HCT116 (cell line): Measurements from ENCODE around the gene PAX2. TPM values are rescaled to one million over a fixed set of nuclear protein-coding genes. Genes with fewer than 3 reads are reported as not detected.

Experiments used
- ATAC-seq: fragments of 200-7000 bp; cut with Tn5 transposase; 2 replicates; pipeline ENCODE4 v1.9.1; 2020; ENCODE audit warnings: mild to moderate bottlenecking, moderate library complexity
- BruUV-seq: library from RNA; stranded (reverse); fragments of 400-500 nt; replicated peaks from 2 replicates; lab custom pipeline; 2021; lab: Mats Ljungman, UMichigan
- CTCF ChIA-PET: fragments of 300-600 bp; sonication (Branson Sonifier 250); formaldehyde crosslinking; loops from one replicate; lab custom pipeline; 2021; ENCODE audit warnings: antibody characterized with exemption; lab: Charles Lee
- POLR2A ChIA-PET: fragments of 300-600, 350-600 bp; sonication (Branson Sonifier 250); formaldehyde crosslinking; loops from one replicate; lab custom pipeline; 2021; ENCODE audit warnings: antibody characterized with exemption; lab: Charles Lee
- RAD21 ChIA-PET, 2 experiments: fragments of 300-600 bp; sonication (Branson Sonifier 250); formaldehyde crosslinking; loops; one replicate each; lab custom pipeline; 2023; ENCODE audit warnings: low total read pairs in 2 of 2; ENCODE audit not compliant: uncharacterized antibody in 2 of 2, unreplicated experiment in 2 of 2, low non-redundant PET in 1 of 2; lab: Charles Lee
- DNase-seq: peaks from one replicate; pipeline ENCODE4 v3.0.0-alpha.2; 2010; ENCODE audit warnings: low read depth, low spot score
- H2AFZ ChIP-seq: fragments of 200-600 bp; shearing (Covaris generic), sonication (generic); 2 replicates; pipeline ENCODE4 v1.6.1; 2017; ENCODE audit warnings: low read depth, mixed run types, mixed read lengths, antibody characterized with exemption, low read length; ENCODE audit not compliant: poor library complexity, severe bottlenecking
- H3K27ac ChIP-seq: 2 replicates; pipeline ENCODE4 v1.5.1; 2012; ENCODE audit warnings: low read depth, low read length
- H3K27me3 ChIP-seq: fragments of 200-600 bp; sonication (generic); 2 replicates; pipeline ENCODE4 v1.6.1; 2016; ENCODE audit warnings: mixed run types, low read length, mixed read lengths; ENCODE audit not compliant: insufficient read depth
- H3K36me3 ChIP-seq, 2 experiments: fragments of 200-500 bp in 1 of 2; fragments of 200-600 bp in 1 of 2; sonication (Bioruptor generic) in 1 of 2; sonication (generic) in 1 of 2; 2 replicates each; pipeline versions ENCODE4 v1.5.1 to v1.6.1; 2014 to 2016; ENCODE audit warnings: low read length in 2 of 2, inconsistent platforms in 1 of 2, mixed read lengths in 1 of 2, mixed run types in 1 of 2; ENCODE audit not compliant: insufficient read depth in 2 of 2, control insufficient read depth in 1 of 2
- H3K4me1 ChIP-seq, 2 experiments: fragments of 200-600 bp in 1 of 2; sonication (generic) in 1 of 2; 2 replicates each; pipeline versions ENCODE4 v1.5.1 to v1.6.1; 2012 to 2017; ENCODE audit warnings: low read length in 2 of 2, inconsistent platforms in 1 of 2, mild to moderate bottlenecking in 1 of 2, mixed read lengths in 1 of 2, mixed run types in 1 of 2, moderate library complexity in 1 of 2; ENCODE audit not compliant: insufficient read depth in 2 of 2, control insufficient read depth in 1 of 2
- H3K4me2 ChIP-seq: fragments of 200-600 bp; sonication (generic); 2 replicates; pipeline ENCODE4 v1.6.1; 2017; ENCODE audit warnings: mixed run types, low read length, mixed read lengths
- H3K4me3 ChIP-seq, 2 experiments: fragments of 200-600 bp in 1 of 2; sonication (generic) in 1 of 2; replicated peaks in 1 of 2; 2 replicates each; pipeline ENCODE4 v1.5.1; 2011 to 2016; ENCODE audit warnings: low read length in 2 of 2, control low read depth in 1 of 2, low read depth in 1 of 2, mild to moderate bottlenecking in 1 of 2, mixed read lengths in 1 of 2, mixed run types in 1 of 2
- H3K79me2 ChIP-seq: fragments of 200-600 bp; sonication (generic); 2 replicates; pipeline ENCODE4 v1.6.1; 2017; ENCODE audit warnings: mild to moderate bottlenecking, mixed run types, low read length, moderate library complexity, mixed read lengths; ENCODE audit not compliant: insufficient read depth
- H3K9ac ChIP-seq: fragments of 200-600 bp; sonication (generic); 2 replicates; pipeline ENCODE4 v1.6.1; 2016; ENCODE audit warnings: low read length, mixed read lengths
- H3K9me2 ChIP-seq: fragments of 200-600 bp; sonication (generic), shearing (Covaris generic); 2 replicates; pipeline ENCODE4 v1.6.1; 2017; ENCODE audit warnings: mixed run types, mild to moderate bottlenecking, moderate library complexity; ENCODE audit not compliant: insufficient read depth
- H3K9me3 ChIP-seq, 2 experiments: fragments of 200-500 bp in 1 of 2; fragments of 200-600 bp in 1 of 2; sonication (Bioruptor generic) in 1 of 2; sonication (generic) in 1 of 2; 2 replicates each; pipeline ENCODE4 v1.6.1; 2014 to 2017; ENCODE audit warnings: low read length in 2 of 2, mixed read lengths in 2 of 2, inconsistent platforms in 1 of 2, low read depth in 1 of 2, mild to moderate bottlenecking in 1 of 2, mixed run types in 1 of 2, moderate library complexity in 1 of 2; ENCODE audit not compliant: control insufficient read depth in 1 of 2, insufficient read depth in 1 of 2
- H4K20me1 ChIP-seq: fragments of 200-600 bp; sonication (generic), shearing (Covaris generic); 2 replicates; pipeline ENCODE4 v1.6.1; 2017; ENCODE audit warnings: mixed run types, mild to moderate bottlenecking, moderate library complexity; ENCODE audit not compliant: insufficient read depth
- EGR1 ChIP-seq: IDR thresholded peaks from 2 replicates; pipeline ENCODE4 v1.6.1; 2012; ENCODE audit warnings: low read depth
- ELF1 ChIP-seq: IDR thresholded peaks from 2 replicates; pipeline ENCODE4 v1.6.1; 2012; ENCODE audit warnings: low read depth, borderline replicate concordance
- EZH2 ChIP-seq: fragments of 200-600 bp; sonication (generic); IDR thresholded peaks from 2 replicates; pipeline ENCODE4 v1.6.1; 2017; ENCODE audit warnings: antibody characterized with exemption, mixed run types
- POLR2A ChIP-seq: IDR thresholded peaks from 2 replicates; pipeline ENCODE4 v1.7.0; 2011; ENCODE audit warnings: borderline replicate concordance; ENCODE audit not compliant: insufficient read depth, insufficient read length; ENCODE audit errors: extremely low read depth
- POLR2AphosphoS5 ChIP-seq: IDR thresholded peaks from 2 replicates; pipeline ENCODE4 v1.6.1; 2011; ENCODE audit warnings: mild to moderate bottlenecking, low read depth, low read length, moderate library complexity
- SP1 ChIP-seq: IDR thresholded peaks from 2 replicates; pipeline ENCODE4 v1.6.1; 2012; ENCODE audit warnings: low read depth
- SRF ChIP-seq: IDR thresholded peaks from 2 replicates; pipeline ENCODE4 v1.6.1; 2012; ENCODE audit warnings: low read depth
- TCF7L2 ChIP-seq: IDR thresholded peaks from 2 replicates; pipeline ENCODE4 v1.7.0; 2011; ENCODE audit warnings: borderline replicate concordance, inconsistent platforms; ENCODE audit not compliant: insufficient read depth, insufficient read length; ENCODE audit errors: extremely low read depth
- YY1 ChIP-seq: IDR thresholded peaks from 2 replicates; pipeline ENCODE4 v1.6.1; 2011; ENCODE audit warnings: low read length, low read depth, moderate library complexity, mild to moderate bottlenecking; ENCODE audit not compliant: insufficient replicate concordance; ENCODE audit errors: extremely low read depth
- ZFX ChIP-seq: fragments of 450-650 bp; IDR thresholded peaks from 2 replicates; pipeline ENCODE4 v1.6.1; 2017
- intact Hi-C: fragments of 100-400 bp; cut with micrococcal nuclease; formaldehyde crosslinking; loops from 2 replicates; pipeline ENCODE4 v1.10.0; 2022
- total RNA-seq: library from RNA; stranded (reverse); gene quantifications from one replicate; pipeline ENCODE4 v1.2.1, GENCODE V29; 2021; ENCODE audit not compliant: unreplicated experiment
- TF ChIP-seq, protein P1 (sequence below): IDR thresholded peaks from 2 replicates; pipeline ENCODE4 v1.6.1; 2012; ENCODE audit warnings: low read depth
- TF ChIP-seq, protein P2 (sequence below): IDR thresholded peaks from 2 replicates; pipeline ENCODE4 v1.6.1; 2011; ENCODE audit warnings: mild to moderate bottlenecking, low read length, moderate library complexity; ENCODE audit not compliant: insufficient replicate concordance; ENCODE audit errors: extremely low read depth
- TF ChIP-seq, protein P3 (sequence below): IDR thresholded peaks from 2 replicates; pipeline ENCODE4 v1.6.1; 2012

PAX2 gene
- total RNA-seq, 1 experiment from 2014 or later: 5.0 TPM

DNA sequence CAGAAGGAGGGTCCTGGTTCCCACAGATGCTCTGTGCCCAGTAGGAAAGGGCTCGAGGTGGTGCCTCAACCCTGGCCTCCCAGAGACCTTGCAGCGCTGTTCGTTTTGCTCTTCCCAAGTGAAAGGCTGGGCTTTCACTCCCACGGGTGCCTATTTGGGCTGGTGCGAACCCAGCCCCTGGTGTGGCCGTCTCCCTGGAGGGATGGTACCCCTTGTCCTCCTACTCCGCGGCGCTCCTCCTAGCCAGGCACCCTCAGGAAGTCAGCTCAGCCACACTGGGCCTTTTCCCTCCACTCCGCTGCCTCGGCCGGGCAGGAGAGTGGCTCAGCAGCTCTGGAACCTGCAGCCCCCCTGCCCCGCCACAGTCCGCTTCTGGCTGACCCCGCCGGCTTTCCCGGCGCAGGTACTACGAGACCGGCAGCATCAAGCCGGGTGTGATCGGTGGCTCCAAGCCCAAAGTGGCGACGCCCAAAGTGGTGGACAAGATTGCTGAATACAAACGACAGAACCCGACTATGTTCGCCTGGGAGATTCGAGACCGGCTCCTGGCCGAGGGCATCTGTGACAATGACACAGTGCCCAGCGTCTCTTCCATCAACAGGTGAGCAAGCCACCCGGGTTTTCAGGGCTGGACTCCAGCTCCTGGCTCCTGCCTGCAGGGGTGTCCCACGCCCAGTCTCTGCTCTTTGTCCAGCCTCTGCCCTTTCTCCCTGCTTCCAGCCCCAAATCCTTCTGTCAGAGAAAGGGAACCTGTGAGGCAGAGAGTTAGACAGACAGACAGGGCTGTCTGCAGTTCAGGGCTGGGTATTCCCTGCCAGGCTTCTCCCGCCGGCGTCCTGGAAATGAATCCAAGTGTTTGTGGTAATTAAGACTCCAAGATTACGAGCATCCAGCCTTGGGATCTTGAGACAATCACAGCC is 5.2 kb downstream of the PAX2 start:
- CTCF ChIA-PET: interaction anchor here (1.0 kb wide), 1 partner anchor 128 kb away, joined by 3 read pairs; no protein-coding TSS in a partner anchor

More for the DNA sequence above, 5.2 kb downstream of the PAX2 start:
- RAD21 ChIA-PET: no interaction called here
- no peak overlapping the region for H3K9ac ChIP-seq
- TF ChIP-seq EZH2 (no peak), SP1 (no peak), POLR2AphosphoS5 (no peak), TCF7L2 (no peak), ZFX (no peak), POLR2A (no peak), YY1 (no peak), SRF (no peak), ELF1 (no peak), EGR1 (no peak)
- TF ChIP-seq, protein P1, sequence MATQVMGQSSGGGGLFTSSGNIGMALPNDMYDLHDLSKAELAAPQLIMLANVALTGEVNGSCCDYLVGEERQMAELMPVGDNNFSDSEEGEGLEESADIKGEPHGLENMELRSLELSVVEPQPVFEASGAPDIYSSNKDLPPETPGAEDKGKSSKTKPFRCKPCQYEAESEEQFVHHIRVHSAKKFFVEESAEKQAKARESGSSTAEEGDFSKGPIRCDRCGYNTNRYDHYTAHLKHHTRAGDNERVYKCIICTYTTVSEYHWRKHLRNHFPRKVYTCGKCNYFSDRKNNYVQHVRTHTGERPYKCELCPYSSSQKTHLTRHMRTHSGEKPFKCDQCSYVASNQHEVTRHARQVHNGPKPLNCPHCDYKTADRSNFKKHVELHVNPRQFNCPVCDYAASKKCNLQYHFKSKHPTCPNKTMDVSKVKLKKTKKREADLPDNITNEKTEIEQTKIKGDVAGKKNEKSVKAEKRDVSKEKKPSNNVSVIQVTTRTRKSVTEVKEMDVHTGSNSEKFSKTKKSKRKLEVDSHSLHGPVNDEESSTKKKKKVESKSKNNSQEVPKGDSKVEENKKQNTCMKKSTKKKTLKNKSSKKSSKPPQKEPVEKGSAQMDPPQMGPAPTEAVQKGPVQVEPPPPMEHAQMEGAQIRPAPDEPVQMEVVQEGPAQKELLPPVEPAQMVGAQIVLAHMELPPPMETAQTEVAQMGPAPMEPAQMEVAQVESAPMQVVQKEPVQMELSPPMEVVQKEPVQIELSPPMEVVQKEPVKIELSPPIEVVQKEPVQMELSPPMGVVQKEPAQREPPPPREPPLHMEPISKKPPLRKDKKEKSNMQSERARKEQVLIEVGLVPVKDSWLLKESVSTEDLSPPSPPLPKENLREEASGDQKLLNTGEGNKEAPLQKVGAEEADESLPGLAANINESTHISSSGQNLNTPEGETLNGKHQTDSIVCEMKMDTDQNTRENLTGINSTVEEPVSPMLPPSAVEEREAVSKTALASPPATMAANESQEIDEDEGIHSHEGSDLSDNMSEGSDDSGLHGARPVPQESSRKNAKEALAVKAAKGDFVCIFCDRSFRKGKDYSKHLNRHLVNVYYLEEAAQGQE: no peak
- TF ChIP-seq, protein P2, sequence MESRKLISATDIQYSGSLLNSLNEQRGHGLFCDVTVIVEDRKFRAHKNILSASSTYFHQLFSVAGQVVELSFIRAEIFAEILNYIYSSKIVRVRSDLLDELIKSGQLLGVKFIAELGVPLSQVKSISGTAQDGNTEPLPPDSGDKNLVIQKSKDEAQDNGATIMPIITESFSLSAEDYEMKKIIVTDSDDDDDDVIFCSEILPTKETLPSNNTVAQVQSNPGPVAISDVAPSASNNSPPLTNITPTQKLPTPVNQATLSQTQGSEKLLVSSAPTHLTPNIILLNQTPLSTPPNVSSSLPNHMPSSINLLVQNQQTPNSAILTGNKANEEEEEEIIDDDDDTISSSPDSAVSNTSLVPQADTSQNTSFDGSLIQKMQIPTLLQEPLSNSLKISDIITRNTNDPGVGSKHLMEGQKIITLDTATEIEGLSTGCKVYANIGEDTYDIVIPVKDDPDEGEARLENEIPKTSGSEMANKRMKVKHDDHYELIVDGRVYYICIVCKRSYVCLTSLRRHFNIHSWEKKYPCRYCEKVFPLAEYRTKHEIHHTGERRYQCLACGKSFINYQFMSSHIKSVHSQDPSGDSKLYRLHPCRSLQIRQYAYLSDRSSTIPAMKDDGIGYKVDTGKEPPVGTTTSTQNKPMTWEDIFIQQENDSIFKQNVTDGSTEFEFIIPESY: no peak
- TF ChIP-seq, protein P3, sequence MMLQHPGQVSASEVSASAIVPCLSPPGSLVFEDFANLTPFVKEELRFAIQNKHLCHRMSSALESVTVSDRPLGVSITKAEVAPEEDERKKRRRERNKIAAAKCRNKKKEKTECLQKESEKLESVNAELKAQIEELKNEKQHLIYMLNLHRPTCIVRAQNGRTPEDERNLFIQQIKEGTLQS: no peak
- H3K4me2 ChIP-seq: no peak overlapping the region
- no peaks in the 10 kb centered on the region for H4K20me1 ChIP-seq
- ATAC-seq: no peak
- H3K27me3 ChIP-seq: peaks cover 4% of the 10 kb centered on the region; the same call in 1 of the 2 replicates
- H3K9me2 ChIP-seq: no peaks in the 10 kb centered on the region
- no TSS peak for BruUV-seq
- H3K4me3 ChIP-seq: no peak overlapping the region
- POLR2A ChIA-PET: no interaction called here
- H2AFZ ChIP-seq: no peak overlapping the region
- no peaks in the 10 kb centered on the region for H3K9me3 ChIP-seq
- no peaks in the 10 kb centered on the region for H3K36me3 ChIP-seq
- DNase-seq: no peak
- H3K27ac ChIP-seq: no peak overlapping the region
- no peaks in the 10 kb centered on the region for H3K79me2 ChIP-seq
- H3K4me1 ChIP-seq: peaks cover 0 to 9% of the 10 kb centered on the region in 2 experiments; a peak in 2 of 4 replicates
- intact Hi-C loops: no loop called here
